NOMO-1 treated with DMSO at 0.1 percent for 48 hours (cell line): Measurements from ENCODE around the gene HAGH.

Experiments used
- DNase-seq: peaks from one replicate; lab custom pipeline; 2025; ENCODE audit not compliant: unreplicated experiment; lab: John Stamatoyannopoulos, UW

Gene HAGH

GRCh38 chr16:1775006-1775845 lies 51.4 kb downstream of the HAGH start:
- no peak for DNase-seq

- DNase-seq = no peak
Observed at GRCh38 chr16:1774448-1774780, 52.2 kb downstream of the HAGH start.

- DNase-seq = peak; percentile 66
Observed at GRCh38 chr16:1773703-1774447, 52.8 kb downstream of the HAGH start.

GRCh38 chr16:1772908-1773702 lies 53.5 kb downstream of the HAGH start, which contains the start of gene MRPS34:
Gene MRPS34, minus strand, starts transcription at chr16:1773134. Its CDS starts 15 bp downstream, at chr16:1773119.
- DNase-seq = peak; percentile 47

DNA sequence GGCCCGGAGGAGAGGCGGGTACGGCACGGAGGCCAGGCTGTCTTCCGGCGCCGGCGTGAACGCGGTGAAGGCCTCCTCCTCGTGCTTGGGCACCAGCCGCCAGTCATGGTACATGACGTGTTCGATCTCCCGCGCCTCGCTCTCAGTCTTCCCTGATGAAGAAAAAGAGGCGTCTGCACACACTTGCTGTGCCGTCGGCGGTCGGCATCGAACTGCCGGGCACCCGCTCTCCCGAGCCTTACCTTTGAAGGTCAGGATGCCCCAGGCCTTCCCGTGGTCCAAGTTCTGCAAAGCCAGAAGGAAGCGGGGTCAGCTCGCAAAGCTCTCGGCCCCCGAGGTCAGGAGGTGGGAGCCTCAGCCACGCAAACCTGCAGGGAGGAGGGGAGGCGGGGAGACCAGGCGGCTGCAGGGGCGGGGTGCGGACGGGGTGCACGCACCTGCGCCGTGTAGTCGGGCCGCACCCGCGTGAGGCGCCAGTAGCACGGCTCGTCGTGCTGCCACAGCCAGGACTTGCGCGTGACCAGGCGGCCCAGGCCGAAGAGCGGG lies 54.2 kb downstream of the HAGH start, which contains the start of gene EME2:
TSS of gene EME2 (plus strand) at position 449 of the 546 bp plus-strand sequence. CDS start 418 bp downstream, outside the sequence.
- DNase-seq = peak; percentile 4

DNA sequence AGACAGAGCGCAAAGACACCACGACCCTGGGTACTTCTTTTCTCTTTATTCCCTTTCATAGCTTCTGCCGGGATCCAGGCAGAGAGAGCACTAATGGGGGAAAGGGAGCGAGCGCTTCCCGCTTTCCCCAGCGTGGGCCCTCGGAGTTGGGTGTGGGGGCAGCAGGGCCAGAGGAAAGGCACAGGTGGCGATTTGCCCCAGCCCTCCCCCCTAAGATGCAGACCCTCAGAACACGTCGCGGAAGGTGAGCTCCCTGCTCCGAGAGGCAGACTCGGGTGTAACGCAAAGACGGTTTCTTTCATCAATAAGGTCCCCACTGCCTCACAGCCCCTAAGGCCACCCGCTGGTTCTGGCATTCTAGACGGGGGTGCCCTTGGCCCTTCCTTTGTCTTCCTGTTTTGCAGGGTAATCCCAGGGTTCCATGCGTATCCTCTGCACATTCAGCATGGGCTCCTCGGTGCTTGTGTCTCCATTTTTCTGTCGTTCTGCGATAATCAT lies 54.7 kb downstream of the HAGH start:
- no peak for DNase-seq

GRCh38 chr16:1771188-1771863 lies 55.3 kb downstream of the HAGH start, which contains the start of gene NME3:
Gene NME3, minus strand, starts transcription at chr16:1771543. Its CDS starts 9 bp downstream, at chr16:1771534.
- peak; percentile 54 for DNase-seq

GRCh38 chr16:1770328-1771187 lies 56.1 kb downstream of the HAGH start:
- no peak for DNase-seq

DNA sequence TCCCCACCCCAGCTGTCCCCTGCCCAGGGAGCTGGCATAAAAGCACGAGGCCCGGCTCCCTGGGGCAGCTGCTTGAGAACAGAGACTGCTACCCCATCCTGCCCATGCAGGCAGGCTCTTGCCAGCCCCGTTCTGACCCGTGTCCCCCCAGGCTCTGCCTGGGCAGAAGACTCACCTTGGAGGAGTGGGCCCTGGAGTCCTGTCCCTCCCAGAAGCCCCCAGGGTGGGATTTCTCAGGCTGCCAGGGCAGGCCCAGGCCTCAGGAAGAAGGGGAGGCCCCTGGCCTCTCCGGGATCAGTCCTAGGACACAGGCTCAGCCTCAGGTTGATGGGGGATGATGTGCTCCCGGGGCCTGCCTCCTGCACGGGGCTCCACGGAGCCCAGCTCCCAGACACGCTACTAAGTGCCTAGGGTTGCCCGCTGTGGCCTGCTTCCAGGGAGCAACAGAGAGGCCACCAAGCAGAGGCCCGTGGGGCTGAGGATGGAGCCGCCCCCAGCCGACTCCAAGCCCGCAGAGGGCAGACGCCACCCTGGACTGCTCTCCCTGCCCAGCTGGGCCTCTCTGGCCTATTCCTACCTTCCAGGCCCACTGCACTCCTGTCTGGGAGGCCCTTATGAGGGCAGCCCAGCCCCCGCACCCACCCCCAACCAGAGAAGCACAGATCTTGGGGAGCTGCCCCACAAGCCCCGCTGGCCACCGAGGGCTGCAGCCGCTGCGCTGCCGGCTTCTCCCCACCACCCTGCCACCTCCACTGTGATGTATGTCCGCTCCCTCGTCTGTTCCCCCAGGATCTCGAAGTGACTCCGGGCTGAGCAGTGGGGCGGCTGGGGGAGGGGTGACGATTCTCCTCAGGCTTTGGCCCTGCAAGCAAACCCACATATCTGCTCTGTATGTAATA lies 57.0 kb downstream of the HAGH start:
- no peak for DNase-seq

- DNase-seq = no peak
Observed at GRCh38 chr16:1768767-1769401, 57.7 kb downstream of the HAGH start.

DNA sequence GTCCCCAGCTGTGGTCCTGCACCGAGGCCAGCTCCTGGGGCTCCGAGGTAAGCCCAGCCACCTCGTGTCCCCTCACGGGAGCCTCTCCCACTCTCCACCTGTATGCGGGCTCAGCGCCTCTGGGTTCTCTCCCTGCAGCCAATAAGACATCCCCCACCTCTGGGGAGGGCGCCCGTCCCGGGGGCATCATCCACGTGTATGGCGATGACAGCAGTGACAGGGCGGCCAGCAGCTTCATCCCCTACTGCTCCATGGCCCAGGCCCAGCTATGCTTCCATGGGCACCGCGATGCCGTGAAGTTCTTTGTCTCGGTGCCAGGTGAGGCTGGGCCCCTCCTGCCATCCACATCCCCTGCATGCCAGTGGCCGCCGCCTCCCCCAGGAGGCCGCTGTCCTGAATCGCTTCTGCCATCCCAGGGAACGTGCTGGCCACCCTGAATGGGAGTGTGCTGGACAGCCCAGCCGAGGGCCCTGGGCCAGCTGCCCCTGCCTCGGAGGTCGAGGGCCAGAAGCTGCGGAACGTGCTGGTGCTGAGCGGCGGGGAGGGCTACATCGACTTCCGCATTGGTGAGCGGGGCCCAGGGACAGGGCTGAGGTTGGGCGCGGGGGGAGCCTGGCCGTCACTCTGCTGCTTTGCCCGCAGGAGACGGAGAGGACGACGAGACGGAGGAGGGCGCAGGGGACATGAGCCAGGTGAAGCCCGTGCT lies 58.4 kb downstream of the HAGH start:
- DNase-seq = no peak

DNA sequence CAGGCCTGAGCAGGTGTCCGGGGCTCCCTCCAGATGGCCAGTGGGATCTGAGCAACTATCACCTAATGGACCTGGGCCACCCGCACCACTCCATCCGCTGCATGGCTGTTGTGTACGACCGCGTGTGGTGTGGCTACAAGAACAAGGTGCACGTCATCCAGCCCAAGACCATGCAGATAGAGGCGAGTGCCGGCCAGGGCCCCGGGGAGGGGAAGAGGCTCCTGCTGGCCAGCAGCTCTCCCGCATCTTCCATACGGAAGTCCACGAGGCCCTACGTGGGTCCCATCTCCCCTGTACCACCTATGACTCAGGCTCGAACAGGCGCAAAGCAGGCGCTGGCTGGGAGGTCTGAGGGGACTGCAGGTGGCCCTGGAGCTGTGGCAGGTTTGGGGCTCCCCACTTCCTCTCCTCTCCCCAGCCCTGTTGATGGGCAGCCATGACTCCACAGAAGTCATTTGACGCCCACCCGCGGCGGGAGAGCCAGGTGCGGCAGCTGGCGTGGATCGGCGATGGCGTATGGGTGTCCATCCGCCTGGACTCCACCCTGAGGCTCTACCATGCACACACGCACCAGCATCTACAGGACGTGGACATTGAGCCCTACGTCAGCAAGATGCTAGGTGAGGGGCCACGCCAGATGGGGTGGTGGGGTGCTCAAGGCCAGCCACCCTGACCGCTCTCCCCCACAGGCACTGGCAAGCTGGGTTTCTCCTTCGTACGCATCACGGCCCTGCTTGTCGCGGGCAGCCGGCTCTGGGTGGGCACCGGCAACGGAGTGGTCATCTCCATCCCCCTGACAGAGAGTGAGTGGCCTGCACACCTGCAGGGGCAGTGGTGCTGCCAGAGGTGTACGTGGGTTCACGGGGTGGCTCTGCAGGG lies 59.3 kb downstream of the HAGH start:
- no peak for DNase-seq

- DNase-seq = no peak
Observed at GRCh38 chr16:1766701-1767100, 59.9 kb downstream of the HAGH start.

- no peak for DNase-seq
Observed at GRCh38 chr16:1766231-1766630, 60.4 kb downstream of the HAGH start.

- no peak for DNase-seq
Observed at GRCh38 chr16:1765826-1766225, 60.8 kb downstream of the HAGH start.

GRCh38 chr16:1764971-1765370 lies 61.7 kb downstream of the HAGH start:
- no peak for DNase-seq
